ENCODE measurements around the gene OSGEP. TPM values are rescaled to one million over a fixed set of nuclear protein-coding genes. Genes with fewer than 3 reads are reported as not detected.

The OSGEP gene
- total and polyA plus RNA-seq, 2 of the 13 experiments (the other 11 are each of a cell fraction or from before 2014, with no cell fraction given) = 39.7 to 41.1 TPM

GRCh38 chr14:20461225-20462141 is 6.9 kb upstream of the OSGEP start, which contains the start of gene PIP4P1 (continued):
- TF ChIP-seq ZNF318 (CRISPR knock-in tag; IDR thresholded peaks at IDR 0.05) = peak; percentile 77; the same call in 1 of the 2 replicates
- TF ChIP-seq ARID5B (CRISPR knock-in tag; IDR thresholded peaks at IDR 0.05) = peak; percentile 88
- peak; percentile 90 for TF ChIP-seq ZFX (CRISPR knock-in tag; IDR thresholded peaks at IDR 0.05; ENCODE audit: low read depth)
- peak; percentile 78 for TF ChIP-seq HIVEP1 (CRISPR knock-in tag; IDR thresholded peaks at IDR 0.05)
- TF ChIP-seq REPIN1 (CRISPR knock-in tag; IDR thresholded peaks at IDR 0.05; ENCODE audit: borderline replicate concordance, low read depth) = peak; percentile 72; the same call in 1 of the 2 replicates
- TF ChIP-seq HHEX (CRISPR knock-in tag; IDR thresholded peaks at IDR 0.05) = peak; percentile 45; the same call in 1 of the 2 replicates
- peak; percentile 77 for TF ChIP-seq ZNF121 (CRISPR knock-in tag; IDR thresholded peaks at IDR 0.05)
- TF ChIP-seq ZNF615 (CRISPR knock-in tag; IDR thresholded peaks at IDR 0.05; ENCODE audit: borderline replicate concordance) = no peak
- TF ChIP-seq HNF1B (CRISPR knock-in tag; IDR thresholded peaks at IDR 0.05) = peak; percentile 91
- TF ChIP-seq NFE2L2 (IDR thresholded peaks at IDR 0.05; ENCODE audit: low read length) = no peak
- no peak for TF ChIP-seq ZNF326 (CRISPR knock-in tag; IDR thresholded peaks at IDR 0.05; ENCODE audit: borderline replicate concordance)
- TF ChIP-seq AKAP8 (CRISPR knock-in tag; IDR thresholded peaks at IDR 0.05) = peak; percentile 74; the same call in 1 of the 2 replicates
- peak; percentile 81 for TF ChIP-seq TEAD3 (CRISPR knock-in tag; optimal IDR thresholded peaks at IDR 0.05; ENCODE audit: borderline replicate concordance)
